ENCODE data around the gene PRODH.
"Not testable (repeated sequence)": the region's sequence is repeated elsewhere in the genome, so short reads cannot be mapped to it uniquely, and the experiment has no call there.

PRODH gene, protein sequence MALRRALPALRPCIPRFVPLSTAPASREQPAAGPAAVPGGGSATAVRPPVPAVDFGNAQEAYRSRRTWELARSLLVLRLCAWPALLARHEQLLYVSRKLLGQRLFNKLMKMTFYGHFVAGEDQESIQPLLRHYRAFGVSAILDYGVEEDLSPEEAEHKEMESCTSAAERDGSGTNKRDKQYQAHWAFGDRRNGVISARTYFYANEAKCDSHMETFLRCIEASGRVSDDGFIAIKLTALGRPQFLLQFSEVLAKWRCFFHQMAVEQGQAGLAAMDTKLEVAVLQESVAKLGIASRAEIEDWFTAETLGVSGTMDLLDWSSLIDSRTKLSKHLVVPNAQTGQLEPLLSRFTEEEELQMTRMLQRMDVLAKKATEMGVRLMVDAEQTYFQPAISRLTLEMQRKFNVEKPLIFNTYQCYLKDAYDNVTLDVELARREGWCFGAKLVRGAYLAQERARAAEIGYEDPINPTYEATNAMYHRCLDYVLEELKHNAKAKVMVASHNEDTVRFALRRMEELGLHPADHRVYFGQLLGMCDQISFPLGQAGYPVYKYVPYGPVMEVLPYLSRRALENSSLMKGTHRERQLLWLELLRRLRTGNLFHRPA

DNA sequence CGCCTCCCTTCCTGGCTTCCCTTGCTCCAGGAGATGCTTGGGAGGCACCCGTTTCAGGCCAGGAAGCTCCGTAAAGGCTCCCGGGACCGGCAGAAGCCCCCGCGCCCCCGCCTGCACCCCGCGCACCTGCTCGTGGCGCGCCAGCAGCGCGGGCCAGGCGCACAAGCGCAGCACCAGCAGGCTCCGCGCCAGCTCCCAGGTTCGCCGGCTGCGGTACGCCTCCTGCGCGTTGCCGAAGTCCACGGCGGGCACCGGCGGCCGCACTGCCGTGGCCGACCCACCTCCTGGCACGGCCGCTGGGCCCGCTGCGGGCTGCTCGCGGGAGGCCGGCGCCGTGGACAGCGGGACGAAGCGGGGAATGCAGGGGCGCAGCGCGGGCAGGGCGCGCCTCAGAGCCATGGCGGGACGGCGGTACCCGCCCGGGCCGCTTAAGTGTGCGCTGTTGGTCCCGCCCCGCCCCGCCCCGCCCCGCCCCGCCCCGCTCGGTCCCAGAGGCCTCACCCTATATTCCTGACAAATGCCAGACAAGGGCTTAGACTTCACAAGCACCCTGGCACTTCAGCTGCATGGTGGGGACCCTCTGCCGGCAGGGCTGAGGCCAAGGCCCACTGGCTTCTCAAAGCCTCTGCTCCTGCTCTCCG is at the start of gene PRODH:
PRODH (minus strand) TSS at position 405 of the 641 bp plus-strand sequence; CDS start at position 399, 6 bp downstream.
- no peak for DNase-seq (ENCODE audit: low read depth in 2 of 2, low spot score in 1 of 2)

DNA sequence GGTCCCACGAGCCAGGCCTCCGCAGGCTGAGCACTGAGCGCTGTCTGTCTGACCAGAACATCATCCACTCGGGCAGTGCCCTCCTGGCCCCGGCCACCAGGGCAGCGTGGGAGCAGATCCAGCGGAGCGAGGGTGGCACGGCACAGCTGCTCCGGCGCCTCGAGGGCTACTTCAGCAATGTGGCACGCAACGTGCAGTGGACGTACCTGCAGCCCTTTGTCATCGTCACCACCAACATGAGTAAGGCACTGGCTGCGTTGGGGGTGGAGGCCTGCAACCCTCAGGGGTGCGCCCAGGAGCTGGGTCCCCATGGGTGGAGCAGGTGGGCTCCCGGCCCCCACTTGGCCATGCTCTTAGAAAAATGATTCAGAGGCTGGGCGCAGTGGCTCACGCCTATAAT is 49.7 kb upstream of the PRODH start:
- no peak for DNase-seq (ENCODE audit: low read depth in 2 of 2, low spot score in 1 of 2)

DNA sequence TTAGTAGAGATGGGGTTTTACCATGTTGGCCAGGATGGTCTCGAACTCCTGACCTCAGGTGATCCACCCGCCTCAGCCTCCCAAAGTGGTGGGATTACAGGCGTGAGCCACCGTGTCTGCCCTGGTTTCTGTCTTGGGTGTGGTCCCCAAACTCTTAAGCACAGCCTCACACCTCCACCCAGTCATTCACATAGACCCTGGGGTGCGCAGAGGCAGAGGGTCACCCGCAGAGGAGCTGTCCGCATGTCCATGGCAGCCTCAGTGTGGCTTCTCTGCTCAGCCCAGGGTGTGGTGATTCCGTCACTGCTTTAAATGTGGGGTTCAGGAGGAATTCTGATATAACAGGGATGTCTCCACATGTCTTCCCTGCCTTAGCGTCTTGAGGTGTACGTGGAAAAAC is 48.5 kb upstream of the PRODH start:
- DNase-seq (ENCODE audit: low read depth in 2 of 2, low spot score in 1 of 2): no peak

DNA sequence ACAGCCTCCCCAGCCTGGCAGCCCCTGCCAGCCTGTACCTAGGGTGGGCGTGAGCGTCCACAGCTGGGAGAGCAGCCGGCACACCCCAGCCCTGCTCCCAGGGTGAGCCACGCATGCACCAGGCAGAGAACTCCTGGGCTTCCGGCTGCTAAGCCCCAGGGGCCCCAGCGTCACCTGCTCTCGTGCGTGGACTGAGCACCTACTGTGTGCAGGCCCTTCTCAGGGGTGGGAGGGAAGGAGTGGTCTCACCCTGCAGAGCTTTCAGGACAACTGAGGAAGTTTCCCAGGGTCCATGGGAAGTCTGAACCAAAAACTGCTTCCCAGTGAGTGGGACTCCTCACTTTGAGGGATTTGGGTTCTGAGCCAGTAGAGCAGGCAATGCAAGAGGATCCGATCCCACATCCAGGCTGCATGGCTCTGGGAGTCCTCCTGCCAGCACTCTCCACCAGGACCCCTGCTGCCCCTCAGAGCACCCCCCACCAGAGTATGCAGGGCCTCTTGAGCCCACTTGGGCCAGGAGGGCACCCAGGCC is 47.1 kb upstream of the PRODH start:
- DNase-seq (ENCODE audit: low read depth in 2 of 2, low spot score in 1 of 2): no peak

DNA sequence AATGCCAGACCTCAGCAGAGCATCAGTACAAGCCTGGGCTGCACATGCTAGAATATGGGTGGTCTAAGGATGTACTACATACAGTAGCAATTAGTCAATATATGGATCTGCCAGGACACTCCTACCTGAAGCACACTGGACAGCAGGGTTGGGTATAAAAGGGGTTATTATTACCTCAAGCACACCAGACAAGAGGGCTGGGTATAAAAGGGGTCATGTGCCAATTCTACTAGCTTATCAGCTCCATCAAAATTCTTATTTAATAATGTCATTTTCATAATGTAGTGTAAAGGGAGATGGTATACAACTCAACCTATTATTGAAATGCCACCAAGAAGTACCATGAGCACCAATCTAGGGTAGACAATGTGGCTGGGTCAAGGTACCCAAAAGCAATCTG is 44.7 kb upstream of the PRODH start:
- no peak for DNase-seq (ENCODE audit: low read depth in 2 of 2, low spot score in 1 of 2)

DNA sequence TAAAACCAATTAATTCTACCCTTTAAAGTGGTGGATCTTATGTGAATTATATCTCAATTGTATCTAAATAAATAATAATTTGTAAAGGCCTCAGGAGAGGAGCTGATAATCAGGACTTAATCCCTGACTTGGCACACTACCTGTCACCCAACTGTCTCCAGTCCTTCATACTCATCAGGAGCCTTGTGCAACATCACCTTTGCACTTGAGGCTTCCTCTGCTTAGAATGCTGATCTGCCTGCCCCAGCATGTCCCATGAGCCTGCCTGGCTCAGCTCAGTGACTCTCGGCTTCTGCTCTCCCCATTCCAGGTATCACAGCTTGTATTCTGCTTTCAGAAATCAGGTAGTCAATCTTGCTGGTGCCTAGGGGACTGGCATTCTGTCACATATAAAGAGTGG is 43.9 kb upstream of the PRODH start:
- DNase-seq (ENCODE audit: low read depth in 2 of 2, low spot score in 1 of 2): no peak

DNA sequence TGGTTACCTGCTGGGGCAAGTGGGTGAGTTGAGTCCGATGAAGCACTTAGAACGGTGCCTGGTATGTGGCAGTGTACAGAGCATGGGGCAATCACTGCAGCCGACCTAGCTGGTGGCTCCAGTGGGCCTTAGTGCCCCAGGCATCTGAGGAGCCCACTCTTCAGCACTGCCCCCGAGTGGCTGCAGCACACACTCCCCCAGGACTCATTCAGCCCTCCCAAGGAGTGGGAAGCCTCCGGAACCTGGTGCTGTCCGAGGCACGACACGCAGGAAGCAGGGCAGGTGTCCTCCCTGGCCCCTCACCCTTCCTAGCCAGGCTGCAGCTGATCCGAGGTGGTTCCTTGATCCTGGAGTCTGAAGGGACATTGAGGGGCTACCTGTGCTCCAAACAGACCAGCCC is 42.4 kb upstream of the PRODH start:
- DNase-seq (ENCODE audit: low read depth in 2 of 2, low spot score in 1 of 2): no peak

DNA sequence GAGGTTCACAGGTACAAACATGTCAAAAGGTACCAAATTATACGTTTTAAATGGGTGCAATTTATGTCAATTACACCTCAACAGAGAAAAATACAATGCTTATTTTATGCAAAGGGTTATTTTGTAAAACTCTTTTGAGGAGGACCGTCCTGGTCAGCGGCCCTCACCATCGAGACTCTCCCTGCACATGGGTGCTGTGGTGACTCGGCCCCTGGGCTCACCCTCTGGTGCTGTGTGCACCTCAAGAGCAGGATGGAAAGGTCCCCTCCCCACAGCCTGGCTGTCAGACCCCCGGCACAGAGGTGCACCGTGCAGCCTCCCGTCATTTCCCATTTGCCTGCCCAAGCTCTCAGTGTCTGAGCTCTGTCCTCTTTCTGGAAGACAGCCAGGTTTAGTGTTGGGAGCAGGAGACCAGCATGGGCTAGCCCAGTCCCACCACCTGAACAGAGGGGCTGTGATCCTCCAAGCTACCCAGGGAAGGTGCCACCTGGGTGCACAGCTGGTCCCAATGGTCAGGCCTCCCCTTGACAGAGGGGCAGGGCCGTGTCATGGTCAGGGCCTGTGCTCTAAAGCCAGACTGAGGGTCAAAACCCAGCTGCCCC is 41.8 kb upstream of the PRODH start:
- no peak for DNase-seq (ENCODE audit: low read depth in 2 of 2, low spot score in 1 of 2)

DNA sequence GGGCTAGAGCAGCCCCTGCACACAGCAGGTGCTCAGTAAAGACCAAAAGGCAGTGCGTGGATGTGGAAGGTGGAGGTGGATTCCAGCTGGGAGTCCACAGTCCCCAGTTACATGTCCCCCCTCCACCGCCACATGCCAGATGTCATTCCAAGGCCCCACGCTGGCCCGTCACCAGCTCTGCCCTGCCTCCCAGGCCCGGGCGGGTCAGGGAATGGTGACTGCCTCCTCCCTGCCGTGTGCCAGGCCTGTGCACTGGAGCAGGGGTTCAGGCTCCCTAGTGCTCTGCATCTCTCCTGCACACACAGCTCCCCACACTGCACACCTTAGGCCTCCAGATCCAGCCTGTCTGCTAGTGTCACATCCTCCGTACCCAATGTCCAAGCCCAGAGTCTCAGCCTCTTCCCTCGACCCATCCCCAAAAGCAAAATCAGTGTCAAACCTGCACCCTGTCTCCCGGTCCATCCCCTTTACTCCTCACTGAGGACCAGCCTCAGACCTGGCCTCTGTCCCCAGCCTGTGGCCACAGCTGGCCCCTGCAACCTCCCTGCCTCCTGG is 40.2 kb upstream of the PRODH start:
- DNase-seq (ENCODE audit: low read depth in 2 of 2, low spot score in 1 of 2): no peak

DNA sequence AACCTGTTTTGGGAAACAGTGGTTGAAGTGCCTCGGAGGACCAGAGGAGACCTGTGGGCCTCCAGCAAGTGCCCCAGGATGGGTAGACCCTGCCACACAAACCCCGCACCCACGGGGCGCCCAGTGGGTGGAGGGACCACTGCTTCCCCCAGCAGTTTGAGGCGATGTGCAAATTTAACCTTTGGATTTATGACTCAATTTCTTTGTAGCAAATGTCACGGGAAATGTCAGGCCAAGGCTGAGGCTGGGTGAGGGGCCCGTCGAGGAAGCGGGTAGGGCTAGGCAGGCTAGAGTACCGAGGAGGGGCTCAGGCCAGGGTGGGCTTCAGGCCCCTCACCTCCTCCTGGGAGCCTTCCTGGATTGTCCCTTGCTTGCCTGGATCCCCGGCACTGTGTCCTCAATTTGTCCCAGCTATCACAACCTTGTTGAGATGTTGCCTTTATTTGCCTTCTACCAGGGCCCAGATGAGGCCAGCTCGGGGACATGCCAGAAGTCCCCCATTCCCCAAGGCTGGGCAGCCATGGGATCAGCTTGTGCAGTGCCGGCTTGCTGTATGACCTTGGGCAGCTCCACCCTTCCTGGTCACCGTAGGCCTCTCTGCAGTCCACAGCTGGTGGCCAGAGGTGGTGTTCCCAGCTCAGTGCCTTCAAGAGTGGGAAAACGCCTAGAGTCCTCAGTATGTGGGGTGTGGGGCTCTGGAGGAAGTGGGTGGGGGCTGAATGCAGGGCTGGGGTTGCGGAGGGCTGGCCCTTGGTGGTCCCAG is 39.5 kb upstream of the PRODH start:
- DNase-seq (ENCODE audit: low read depth in 2 of 2, low spot score in 1 of 2): no peak

DNA sequence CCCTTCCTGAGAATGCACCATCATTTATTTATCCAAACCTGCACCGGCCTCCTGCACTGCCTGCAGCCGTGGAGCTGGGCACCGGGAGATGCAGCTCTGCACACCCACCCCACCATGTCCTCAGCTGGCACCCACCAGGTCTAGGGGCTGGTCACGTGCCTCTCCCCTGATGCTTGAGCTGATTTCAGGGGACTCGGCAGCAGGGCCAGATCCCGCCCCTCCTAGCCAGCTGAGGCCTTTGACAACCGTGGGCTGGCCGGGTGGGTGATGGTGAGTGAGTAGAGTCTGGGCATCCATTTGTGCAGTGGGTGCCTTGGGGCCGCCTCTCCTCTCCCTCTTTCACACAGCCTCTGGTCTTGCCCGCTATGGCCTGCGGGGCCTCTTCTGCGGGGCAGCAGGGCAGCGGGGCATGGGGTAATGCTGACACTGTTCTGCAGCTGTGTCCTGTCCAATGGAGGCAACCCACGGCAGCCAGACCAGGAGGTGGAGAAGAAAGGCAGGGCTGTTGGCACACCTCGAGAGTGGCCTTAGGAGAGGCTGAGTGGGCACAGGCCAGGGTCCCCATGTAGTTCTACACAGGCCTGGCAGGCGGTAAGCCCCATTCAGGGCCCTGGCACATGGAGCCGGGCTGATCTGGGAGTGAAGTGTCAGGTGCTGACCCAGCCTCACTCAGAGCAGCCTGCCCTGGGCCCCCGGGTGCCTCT is 38.5 kb upstream of the PRODH start:
- no peak for DNase-seq (ENCODE audit: low read depth in 2 of 2, low spot score in 1 of 2)

DNA sequence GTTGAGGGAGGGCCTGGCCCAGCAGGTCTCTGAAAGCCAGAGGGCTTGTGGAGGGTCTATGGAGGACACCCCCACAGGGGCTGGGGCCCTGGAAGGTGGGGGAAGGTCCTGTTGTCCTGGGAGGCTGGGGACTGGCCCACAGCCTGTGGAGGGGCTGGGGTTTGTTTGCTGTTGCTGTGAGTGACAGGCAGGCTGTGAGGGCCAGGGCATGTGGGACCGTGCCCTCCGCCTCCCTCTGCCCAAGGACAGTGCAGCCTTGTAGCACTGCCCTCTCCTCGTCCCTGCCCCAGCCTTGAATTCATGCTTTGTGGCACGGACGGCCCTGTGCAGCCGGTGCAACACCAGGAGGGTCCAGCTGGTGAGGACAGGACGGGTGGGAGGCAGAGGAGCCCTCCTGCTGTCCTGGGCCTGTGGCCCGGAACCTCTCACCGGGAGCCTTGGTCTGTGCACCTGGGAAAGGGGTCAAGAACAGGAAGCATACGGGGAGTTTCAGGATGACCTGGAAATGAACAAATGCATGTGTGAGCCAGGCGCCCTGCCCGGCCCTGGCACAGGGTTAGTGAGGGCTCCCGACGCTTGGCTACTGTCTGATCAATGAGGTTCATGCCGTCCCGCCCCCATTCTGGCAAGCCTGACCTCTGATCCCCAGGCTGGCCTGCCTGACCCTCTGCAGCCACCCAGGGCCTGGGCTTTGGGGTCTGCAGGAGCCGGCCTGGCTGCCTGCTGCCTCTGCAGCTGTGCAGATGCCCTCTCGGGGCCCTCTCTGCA is 37.4 kb upstream of the PRODH start:
- no peak for DNase-seq (ENCODE audit: low read depth in 2 of 2, low spot score in 1 of 2)

DNA sequence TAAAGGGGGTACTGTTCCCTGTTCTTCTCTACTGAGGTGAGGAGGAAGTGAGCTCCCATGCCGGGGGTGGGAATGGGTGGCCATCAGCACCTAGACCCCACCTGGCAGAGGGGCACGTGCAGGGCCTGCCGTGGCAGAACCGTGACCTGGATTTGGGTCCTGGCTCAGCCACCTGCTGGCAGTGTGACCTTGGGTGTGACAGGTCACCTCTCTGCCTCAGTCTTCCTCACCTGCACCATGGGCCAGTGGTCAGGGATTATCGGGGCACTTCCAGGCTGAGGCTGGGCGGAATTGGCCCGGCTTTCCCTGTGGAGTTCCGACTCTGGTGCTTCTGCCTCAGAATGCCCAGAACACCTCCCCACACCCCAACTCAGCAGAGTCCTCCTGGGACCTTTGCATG is 36.5 kb upstream of the PRODH start:
- DNase-seq (ENCODE audit: low read depth in 2 of 2, low spot score in 1 of 2): not testable (repeated sequence)

DNA sequence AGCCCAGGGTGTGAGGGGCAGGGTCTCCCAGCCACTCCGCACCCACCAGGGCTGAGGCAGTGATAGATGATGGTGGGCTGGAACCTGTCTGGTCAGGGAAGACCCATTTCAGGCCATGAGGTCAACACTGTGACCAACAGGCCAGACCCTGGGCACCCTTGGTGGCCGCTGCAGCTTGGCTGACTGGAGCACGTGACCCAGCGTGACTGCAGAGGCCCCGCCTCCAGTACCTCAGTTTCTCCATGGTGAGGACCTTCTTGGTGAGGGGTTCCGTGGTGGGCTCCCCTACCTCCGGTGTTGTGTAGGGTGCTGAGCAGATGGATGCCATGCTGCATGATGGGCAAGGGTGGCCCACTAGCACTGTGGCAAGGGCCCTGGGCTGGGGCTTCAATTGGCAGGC is 35.9 kb upstream of the PRODH start:
- DNase-seq (ENCODE audit: low read depth in 2 of 2, low spot score in 1 of 2): not testable (repeated sequence)

DNA sequence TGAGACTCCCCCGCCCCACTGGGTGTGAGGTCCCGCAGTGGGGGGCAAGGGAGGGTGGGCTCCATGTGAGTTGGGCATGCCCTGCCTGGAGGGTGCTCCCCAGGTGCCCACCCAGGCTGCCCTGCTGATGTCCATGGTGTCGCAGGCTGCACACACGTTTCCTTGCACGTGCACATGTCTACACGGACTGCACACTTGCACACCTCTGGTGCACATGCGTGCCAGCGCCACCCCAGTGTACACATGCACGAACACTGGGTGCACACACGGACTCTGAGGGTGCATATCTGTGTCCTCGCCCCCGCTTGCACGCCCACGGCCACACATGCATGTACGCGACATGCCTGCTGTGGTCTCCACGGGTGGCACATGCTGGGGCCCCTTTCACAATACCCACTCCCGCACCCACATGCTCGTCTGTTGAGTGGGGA is 35.2 kb upstream of the PRODH start:
- DNase-seq (ENCODE audit: low read depth in 2 of 2, low spot score in 1 of 2): no peak

DNA sequence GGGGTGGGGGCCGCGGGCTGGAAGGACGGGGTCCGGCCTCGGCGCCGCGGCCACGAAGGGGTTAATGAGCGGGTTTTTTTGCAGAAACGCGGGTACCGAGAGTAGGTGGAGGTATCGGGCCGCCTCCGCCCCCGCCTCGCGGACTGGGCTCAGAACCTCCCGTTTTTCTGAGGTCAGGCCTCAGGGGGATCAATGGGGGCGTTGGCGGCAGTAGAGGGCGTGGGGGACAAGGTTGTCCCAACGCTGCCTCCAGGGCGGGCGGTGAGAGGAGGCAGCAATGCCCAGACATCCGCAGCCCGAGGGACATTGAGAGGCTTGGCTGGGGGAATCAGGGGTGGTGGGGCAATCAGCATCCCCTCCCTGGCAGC is 34.8 kb upstream of the PRODH start:
- no peak for DNase-seq (ENCODE audit: low read depth in 2 of 2, low spot score in 1 of 2)

DNA sequence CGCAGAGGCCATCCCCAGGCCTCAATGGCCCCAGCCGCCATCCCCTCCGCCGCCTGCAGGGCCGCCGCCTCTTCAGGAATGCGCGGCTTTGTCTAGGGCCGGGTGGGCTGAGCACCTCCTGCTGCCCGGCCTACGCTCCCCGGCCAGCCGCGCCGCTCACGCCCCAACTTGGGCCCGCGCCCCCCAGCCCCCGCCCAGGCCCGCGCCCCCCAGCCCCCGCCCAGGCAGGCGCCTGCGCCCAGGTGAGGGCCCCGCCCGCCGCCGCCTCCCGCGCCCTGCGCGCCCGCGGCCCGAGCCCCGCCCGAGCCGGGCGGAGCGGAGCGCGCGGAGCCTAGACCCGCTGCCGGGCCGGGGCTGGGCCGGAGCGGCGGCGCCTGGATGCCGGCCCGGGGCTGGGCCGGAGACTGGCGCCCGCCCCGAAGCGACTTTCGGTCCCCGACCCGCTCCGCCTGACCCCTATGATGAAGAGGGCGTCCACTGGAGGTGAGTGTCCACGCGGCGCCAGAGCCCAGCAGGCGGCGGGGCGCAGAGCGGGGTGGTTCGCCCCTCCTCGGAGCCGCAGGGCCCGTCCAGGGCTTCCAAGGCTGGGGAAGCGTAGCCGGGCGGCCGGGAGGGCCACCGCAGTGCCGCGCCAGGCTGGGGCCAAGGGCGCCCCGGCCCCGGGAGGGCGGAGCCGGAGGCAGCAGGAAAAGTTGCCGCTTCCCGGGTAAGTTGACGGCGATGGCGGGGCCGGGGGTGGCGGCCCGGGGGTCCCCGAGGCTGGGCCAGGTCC is 34.3 kb upstream of the PRODH start:
- no peak for DNase-seq (ENCODE audit: low read depth in 2 of 2, low spot score in 1 of 2)

DNA sequence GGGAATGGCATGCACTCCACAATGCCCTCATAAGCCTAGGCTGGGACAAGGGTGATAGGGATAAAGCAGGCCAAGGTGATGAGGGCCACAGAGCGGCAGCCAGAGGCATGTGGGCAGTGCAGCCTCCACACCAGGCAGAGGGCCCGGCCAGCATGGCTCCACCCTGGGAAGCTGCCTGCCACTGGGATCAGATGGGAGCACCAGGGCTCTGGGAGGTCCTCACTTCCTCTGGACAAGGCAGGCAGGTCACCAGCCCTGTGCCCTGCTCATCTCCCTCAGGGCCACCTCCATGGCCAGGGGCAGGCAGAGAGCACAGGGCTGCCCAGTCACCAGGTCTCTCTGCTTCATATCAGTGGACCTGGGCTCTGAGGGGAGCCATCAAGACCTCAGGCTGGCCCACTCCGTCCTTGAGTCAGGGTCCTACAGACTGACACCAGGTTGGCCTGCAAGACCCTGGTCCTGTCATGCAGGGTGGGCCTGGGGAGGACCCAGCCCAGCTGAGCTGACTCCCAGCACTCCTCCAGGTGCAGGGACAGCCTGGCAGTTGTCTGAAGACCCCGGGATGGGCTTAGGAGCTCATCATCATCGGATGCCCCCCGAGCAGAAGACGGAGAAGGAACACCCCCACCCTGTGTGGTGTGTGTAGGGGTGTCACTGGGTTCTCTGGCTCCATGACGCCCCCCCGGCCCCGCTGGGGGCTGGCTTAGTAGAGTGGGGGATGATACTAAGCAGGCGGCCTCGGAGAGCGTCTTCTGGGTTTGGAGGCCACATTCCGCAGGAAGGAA is 33.3 kb upstream of the PRODH start:
- not testable (repeated sequence) for DNase-seq (ENCODE audit: low read depth in 2 of 2, low spot score in 1 of 2)
